GM18519 (cell line): ENCODE measurements around the gene CAMK1.

ENCODE experiments used
- ATAC-seq: cut with Tn5 transposase; IDR thresholded peaks from one replicate; pipeline ENCODE4 v1.9.1; 2021; ENCODE audit warnings: mild to moderate bottlenecking, moderate library complexity; ENCODE audit not compliant: unreplicated experiment, low FRiP score

CAMK1 gene

DNA sequence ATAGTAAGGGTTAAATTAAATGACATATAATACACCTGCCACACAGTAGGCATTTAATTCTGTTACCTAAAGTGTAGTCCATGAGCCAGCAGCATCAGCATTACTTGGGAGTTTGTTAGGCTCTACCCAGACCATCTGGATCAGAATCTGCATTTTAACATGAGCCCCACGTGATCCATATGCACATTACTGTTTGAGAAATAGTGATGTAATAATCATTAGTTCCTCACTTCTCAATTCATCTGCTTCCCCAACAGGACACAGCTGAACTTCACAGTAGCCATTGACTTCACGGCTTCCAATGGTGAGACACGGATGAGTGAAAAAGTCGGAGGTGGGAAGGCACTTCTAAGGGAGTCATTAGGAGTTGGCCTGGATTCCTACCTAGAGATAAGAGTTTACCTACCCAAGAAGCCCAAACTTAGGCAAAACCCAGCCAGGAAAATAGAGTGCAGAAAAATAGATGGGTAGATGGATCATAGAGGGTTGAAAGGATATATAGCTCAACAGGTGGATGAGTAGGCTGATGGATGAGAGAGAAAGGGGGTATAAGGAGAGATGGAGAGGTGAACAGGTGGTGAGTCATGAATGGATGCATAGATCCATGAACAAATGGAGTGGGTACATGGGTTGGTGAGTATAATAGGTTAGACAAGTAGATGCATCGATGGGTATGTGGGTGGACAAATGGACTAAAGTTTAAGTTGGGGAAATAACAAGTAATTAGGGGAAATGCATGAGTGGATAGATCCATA is 52.8 kb downstream of the CAMK1 start:
- no peak for ATAC-seq

DNA sequence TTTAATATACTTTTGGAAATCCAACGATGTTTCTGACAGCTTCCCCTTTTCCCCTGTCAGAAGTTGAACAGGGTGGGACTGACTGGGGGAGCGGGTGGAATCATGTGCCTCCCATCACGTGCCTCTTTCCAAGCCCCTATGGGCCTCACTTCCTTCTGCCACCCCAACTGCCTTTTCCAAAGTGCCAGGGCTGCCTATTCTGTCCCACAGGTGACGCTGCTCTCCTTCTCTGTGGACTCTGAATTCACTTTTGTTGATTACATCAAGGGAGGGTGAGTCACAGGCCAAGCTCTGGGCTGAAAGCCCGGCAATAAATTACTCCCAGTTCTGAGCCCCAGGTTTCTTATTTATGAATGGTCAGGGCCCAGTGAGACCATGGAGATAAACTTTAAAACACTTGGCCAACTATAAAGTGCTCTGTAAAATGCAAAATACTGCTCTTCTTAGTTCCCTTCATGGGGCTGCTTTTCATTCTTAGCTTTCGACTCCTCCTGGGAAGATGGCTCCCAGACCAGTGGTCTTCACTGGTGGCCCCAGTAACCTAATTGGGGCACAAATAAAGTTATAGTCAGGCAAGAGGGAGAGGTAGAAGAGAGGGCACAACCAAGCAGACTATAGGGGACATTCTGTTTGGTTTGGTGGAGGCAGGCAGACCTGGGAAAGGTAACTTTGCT is 53.8 kb downstream of the CAMK1 start:
- no peak for ATAC-seq

DNA sequence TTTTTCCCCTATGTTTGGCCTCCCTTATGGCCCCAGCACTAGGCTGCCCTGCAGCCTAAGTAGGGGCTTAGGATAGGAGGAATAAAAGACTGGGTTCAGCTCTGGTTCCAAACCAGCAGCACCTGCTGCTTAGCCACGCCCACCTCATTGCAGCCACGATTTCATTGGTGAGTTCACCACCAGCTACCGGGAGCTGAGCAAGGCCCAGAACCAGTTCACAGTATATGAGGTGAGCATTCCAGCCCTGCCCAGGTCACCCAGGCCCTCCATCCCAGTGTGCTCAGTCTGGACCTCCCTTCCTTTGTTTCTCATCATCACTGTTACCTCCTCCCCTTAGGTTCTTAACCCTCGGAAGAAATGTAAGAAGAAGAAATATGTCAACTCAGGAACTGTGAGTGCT is 54.6 kb downstream of the CAMK1 start:
- ATAC-seq: no peak

DNA sequence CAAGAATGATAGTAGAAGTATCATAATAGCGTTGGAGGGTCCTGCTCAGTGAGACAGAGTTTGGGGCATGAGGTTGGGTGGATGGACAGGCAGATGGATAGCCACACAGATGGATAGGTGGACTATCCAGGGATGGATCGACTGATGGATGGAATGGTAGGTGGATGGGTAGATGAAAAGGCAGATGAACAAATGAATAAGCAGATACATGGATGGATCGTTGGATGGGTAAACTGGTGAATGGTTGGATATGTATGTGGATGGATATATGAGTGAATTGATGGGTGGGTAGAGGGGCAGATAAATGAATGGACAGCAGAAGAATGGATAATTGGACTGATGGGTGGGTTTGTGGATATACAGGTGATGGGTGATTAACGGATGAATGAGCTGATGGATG is 56.6 kb downstream of the CAMK1 start:
- no peak for ATAC-seq

DNA sequence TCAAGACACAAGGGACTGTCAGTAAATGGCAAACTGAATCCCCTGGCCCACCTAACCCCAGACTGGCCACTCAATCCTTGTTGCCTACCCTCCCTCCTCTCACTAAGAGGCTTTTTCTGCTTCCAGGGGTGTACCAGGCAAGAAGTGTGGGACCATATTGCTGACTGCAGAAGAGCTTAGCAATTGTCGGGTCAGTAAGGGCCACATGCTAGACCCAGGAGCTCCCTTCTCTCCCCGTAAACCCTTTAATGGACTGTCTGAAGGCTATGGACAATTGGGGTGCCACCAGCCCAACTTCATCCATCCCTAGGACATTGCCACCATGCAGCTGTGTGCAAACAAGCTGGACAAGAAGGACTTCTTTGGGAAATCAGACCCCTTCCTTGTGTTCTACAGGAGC is 57.3 kb downstream of the CAMK1 start:
- ATAC-seq: no peak

DNA sequence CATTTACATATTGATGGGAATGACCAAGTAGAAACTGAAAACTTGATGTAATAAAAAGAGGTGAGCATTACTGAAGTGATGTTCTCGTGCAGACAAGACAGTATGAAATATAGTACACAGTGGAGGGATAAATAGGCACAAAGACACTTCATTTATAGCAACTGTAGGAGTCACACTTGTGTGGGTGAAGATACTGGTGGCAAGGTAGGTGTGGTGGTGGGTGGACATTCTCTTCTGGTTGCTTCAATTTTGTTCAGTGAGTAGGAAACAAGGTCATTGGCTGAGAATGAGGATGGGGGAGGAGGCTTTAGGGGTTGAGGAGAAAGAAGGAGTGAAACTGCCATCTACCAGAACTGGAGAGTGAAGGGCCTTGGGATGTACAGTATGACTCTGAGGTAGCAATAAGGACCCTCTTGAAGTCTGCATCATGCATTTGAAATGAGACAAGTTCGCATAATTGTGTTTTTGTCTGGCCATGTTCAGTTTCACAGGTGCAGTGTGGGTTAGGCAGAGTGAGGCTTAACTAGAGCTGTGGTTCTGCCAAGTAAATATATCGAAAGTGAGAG is 59.5 kb downstream of the CAMK1 start:
- ATAC-seq: no peak
